Smooth muscle cell (in vitro differentiated cells): Measurements from ENCODE around the gene KCNB1. TPM values are rescaled to one million over a fixed set of nuclear protein-coding genes. Genes with fewer than 3 reads are reported as not detected.

Source experiments
- DNase-seq: peaks from one replicate; lab custom pipeline; 2025; ENCODE audit not compliant: unreplicated experiment; lab: John Stamatoyannopoulos, UW
- H2AFZ ChIP-seq: fragments of 200-600 bp; sonication (generic); 2 replicates; pipeline ENCODE4 v1.6.0; 2016; ENCODE audit warnings: antibody characterized with exemption, low read depth, mild to moderate bottlenecking
- H3F3A ChIP-seq: fragments of 200-600 bp; sonication (generic); 2 replicates; pipeline ENCODE4 v1.6.0; 2017; ENCODE audit warnings: antibody characterized with exemption, low read depth
- H3K27ac ChIP-seq: fragments of 200-600 bp; sonication (generic); 2 replicates; pipeline ENCODE4 v1.5.1; 2016; ENCODE audit warnings: low read depth, mild to moderate bottlenecking
- H3K27me3 ChIP-seq: fragments of 200-600 bp; sonication (generic); 2 replicates; pipeline ENCODE4 v1.6.1; 2016; ENCODE audit warnings: low read depth, mild to moderate bottlenecking
- H3K36me3 ChIP-seq: fragments of 200-600 bp; sonication (generic); 2 replicates; pipeline ENCODE4 v1.5.1; 2016; ENCODE audit warnings: low read depth
- H3K4me1 ChIP-seq: fragments of 200-600 bp; sonication (generic); 2 replicates; pipeline ENCODE4 v1.5.1; 2016; ENCODE audit warnings: low read depth
- H3K4me2 ChIP-seq: fragments of 200-600 bp; sonication (generic); 2 replicates; pipeline ENCODE4 v1.6.0; 2016; ENCODE audit warnings: mild to moderate bottlenecking
- H3K4me3 ChIP-seq: fragments of 200-600 bp; sonication (generic); 2 replicates; pipeline ENCODE4 v1.5.1; 2016; ENCODE audit warnings: mild to moderate bottlenecking
- H3K79me2 ChIP-seq: fragments of 200-600 bp; sonication (generic); 2 replicates; pipeline ENCODE4 v1.6.0; 2016; ENCODE audit warnings: low read depth, mild to moderate bottlenecking
- H3K9ac ChIP-seq: fragments of 200-600 bp; sonication (generic); 2 replicates; pipeline ENCODE4 v1.6.0; 2016; ENCODE audit warnings: low read depth
- H3K9me3 ChIP-seq: fragments of 200-600 bp; sonication (generic); replicated peaks from 2 replicates; pipeline ENCODE4 v1.5.1; 2016; ENCODE audit warnings: low read depth
- H4K20me1 ChIP-seq: fragments of 200-600 bp; sonication (generic); 2 replicates; pipeline ENCODE4 v1.6.0; 2016; ENCODE audit warnings: low read depth
- WGBS: methylation state at CpG from one replicate; pipeline ENCODE4 v1.1.7; 2016; ENCODE audit warnings: low lambda C conversion rate; 5-methylcytosine and 5-hydroxymethylcytosine counted together
- polyA plus RNA-seq: library from polyadenylated mRNA; unstranded; fragments of >200 nt; fragmentation: Nextera tagmentation; extraction: Ambion mirVana; gene quantifications from 2 replicates; pipeline ENCODE4 v1.2.1, GENCODE V29; 2016
- total RNA-seq: library from RNA; depleted of rRNA; stranded (reverse); fragments of >200 nt; gene quantifications from 2 replicates; pipeline ENCODE4 v1.2.3, GENCODE V29; 2014
- TF ChIP-seq, protein P1 (sequence below): fragments of 200-600 bp; sonication (generic); IDR thresholded peaks from 2 replicates; pipeline ENCODE4 v1.5.1; 2017; ENCODE audit warnings: borderline replicate concordance, mild to moderate bottlenecking, antibody characterized with exemption; ENCODE audit not compliant: insufficient read depth, poor library complexity, severe bottlenecking

KCNB1 gene
- total and polyA plus RNA-seq, 2 experiments from 2014 or later = not detected

- H3K4me3 ChIP-seq = no peak overlapping the region
- no peaks in the 10 kb centered on the region for H3K36me3 ChIP-seq
- no peaks in the 10 kb centered on the region for H3K9me3 ChIP-seq
- TF ChIP-seq, protein P1, sequence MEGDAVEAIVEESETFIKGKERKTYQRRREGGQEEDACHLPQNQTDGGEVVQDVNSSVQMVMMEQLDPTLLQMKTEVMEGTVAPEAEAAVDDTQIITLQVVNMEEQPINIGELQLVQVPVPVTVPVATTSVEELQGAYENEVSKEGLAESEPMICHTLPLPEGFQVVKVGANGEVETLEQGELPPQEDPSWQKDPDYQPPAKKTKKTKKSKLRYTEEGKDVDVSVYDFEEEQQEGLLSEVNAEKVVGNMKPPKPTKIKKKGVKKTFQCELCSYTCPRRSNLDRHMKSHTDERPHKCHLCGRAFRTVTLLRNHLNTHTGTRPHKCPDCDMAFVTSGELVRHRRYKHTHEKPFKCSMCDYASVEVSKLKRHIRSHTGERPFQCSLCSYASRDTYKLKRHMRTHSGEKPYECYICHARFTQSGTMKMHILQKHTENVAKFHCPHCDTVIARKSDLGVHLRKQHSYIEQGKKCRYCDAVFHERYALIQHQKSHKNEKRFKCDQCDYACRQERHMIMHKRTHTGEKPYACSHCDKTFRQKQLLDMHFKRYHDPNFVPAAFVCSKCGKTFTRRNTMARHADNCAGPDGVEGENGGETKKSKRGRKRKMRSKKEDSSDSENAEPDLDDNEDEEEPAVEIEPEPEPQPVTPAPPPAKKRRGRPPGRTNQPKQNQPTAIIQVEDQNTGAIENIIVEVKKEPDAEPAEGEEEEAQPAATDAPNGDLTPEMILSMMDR = no peak
- H3K27ac ChIP-seq = no peak overlapping the region
- no peak overlapping the region for H2AFZ ChIP-seq
- WGBS = 89% methylated on average over 6 of the region's 6 CpGs
- no peaks in the 10 kb centered on the region for H4K20me1 ChIP-seq
- no peak for DNase-seq
- no peaks in the 10 kb centered on the region for H3F3A ChIP-seq
- no peak overlapping the region for H3K4me2 ChIP-seq
- no peak overlapping the region for H3K9ac ChIP-seq
- H3K79me2 ChIP-seq = no peaks in the 10 kb centered on the region
- H3K4me1 ChIP-seq = no peaks in the 10 kb centered on the region
- H3K27me3 ChIP-seq = peaks cover 25% of the 10 kb centered on the region
These were observed 26.8 kb downstream of the KCNB1 start for GRCh38 chr20:49455691-49456090.

- Histone ChIP-seq H2AFZ (no peak overlapping the region), H3K27me3 (peaks cover 20% of the 10 kb centered on the region), H4K20me1 (no peaks in the 10 kb centered on the region), H3K79me2 (no peaks in the 10 kb centered on the region), H3K9me3 (no peaks in the 10 kb centered on the region), H3K36me3 (no peaks in the 10 kb centered on the region), H3F3A (no peaks in the 10 kb centered on the region), H3K4me2 (no peak overlapping the region), H3K4me3 (no peak overlapping the region), H3K27ac (no peak overlapping the region), H3K4me1 (peaks cover 5% of the 10 kb centered on the region), H3K9ac (no peak overlapping the region)
- TF ChIP-seq, protein P1 = no peak
- WGBS = 88% methylated on average over 9 of the region's 9 CpGs
- DNase-seq = no peak
These were observed 30.4 kb downstream of the KCNB1 start for GRCh38 chr20:49452011-49452482.

DNA sequence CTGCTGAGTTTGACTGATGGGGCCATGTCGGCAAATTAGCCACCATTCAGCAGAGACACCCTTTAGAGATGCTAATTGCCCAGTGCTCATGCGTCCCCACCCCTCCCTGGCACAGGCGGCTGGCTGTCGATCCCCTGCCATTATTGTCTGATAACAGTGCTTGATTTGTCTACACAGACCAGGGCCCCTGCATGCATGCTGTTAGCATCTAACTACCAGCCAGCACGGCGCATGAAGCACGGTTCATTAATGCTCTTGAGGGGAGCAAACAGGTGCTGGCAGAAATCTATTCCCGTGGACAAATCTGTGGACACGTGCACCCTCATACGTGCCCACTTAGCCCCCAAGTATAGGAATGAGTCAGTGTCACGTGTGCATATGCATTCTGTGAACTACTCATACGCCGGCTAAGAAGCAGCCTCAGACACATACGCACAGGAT is 32.2 kb downstream of the KCNB1 start:
- Histone ChIP-seq H3K27me3 (peaks cover 8% of the 10 kb centered on the region), H2AFZ (no peak overlapping the region), H3K79me2 (no peaks in the 10 kb centered on the region), H3K36me3 (no peaks in the 10 kb centered on the region), H3K9ac (no peak overlapping the region), H3K4me2 (no peak overlapping the region), H3K27ac (no peak overlapping the region), H3K4me3 (no peak overlapping the region), H3F3A (no peaks in the 10 kb centered on the region), H3K9me3 (no peaks in the 10 kb centered on the region), H4K20me1 (no peaks in the 10 kb centered on the region), H3K4me1 (peaks cover 9% of the 10 kb centered on the region)
- no peak for DNase-seq
- TF ChIP-seq, protein P1 = no peak
- 55% methylated on average over 14 of the region's 14 CpGs for WGBS

DNA sequence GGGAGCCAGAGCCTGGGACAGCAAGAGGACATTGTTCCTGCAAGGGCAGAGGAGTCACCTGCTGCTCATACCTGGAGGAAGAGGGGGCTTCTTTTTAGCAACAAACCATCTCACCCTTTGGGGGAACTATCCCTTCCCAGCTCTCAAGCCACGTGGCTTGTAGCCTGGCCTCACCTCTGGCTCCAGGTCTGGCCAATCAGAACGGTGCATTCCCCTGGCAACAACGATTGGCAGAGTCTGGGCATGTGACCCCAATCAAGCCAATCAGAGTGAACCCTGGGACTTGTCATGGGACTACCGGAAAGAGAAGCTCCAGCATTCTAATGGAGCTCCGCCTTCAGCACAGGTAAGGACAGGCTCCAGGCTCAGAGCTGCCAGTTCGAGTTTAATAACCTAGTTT is 33.6 kb downstream of the KCNB1 start:
- DNase-seq = no peak
- peaks cover 13% of the 10 kb centered on the region for H3K4me1 ChIP-seq
- H2AFZ ChIP-seq = no peak overlapping the region
- TF ChIP-seq, protein P1 = no peak
- 89% methylated on average over 6 of the region's 6 CpGs for WGBS
- no peak overlapping the region for H3K4me2 ChIP-seq
- H3K27ac ChIP-seq = no peak overlapping the region
- H3K4me3 ChIP-seq = no peak overlapping the region
- H3K9me3 ChIP-seq = no peaks in the 10 kb centered on the region
- H3K9ac ChIP-seq = no peak overlapping the region
- H3K79me2 ChIP-seq = no peaks in the 10 kb centered on the region
- no peaks in the 10 kb centered on the region for H4K20me1 ChIP-seq
- no peaks in the 10 kb centered on the region for H3K36me3 ChIP-seq
- peaks cover 8% of the 10 kb centered on the region for H3K27me3 ChIP-seq
- H3F3A ChIP-seq = no peaks in the 10 kb centered on the region
